HEK293T (cell line): ENCODE data around the gene NUP85.

Experiments used
- CTCF ChIA-PET: fragments of 350-600 bp; formaldehyde crosslinking; extraction: SDS; loops from one replicate; lab custom pipeline; 2021; ENCODE audit warnings: antibody characterized with exemption, inconsistent platforms; lab: Yijun Ruan, JAX
- POLR2A ChIA-PET: fragments of 350-600 bp; formaldehyde crosslinking; extraction: SDS; loops from one replicate; lab custom pipeline; 2020; ENCODE audit warnings: antibody characterized with exemption, inconsistent platforms; lab: Yijun Ruan, JAX
- DNase-seq: peaks from one replicate; pipeline ENCODE4 v3.0.0; 2012; ENCODE audit warnings: mixed read lengths; ENCODE audit errors: extremely low spot score
- ARNT ChIP-seq: fragments of 450-650 bp; IDR thresholded peaks from 2 replicates; pipeline ENCODE4 v1.6.1; 2017; ENCODE audit warnings: mild to moderate bottlenecking
- BHLHE40 ChIP-seq: fragments of 450-650 bp; IDR thresholded peaks from 2 replicates; pipeline ENCODE4 v1.6.1; 2016; ENCODE audit warnings: mild to moderate bottlenecking, moderate library complexity, borderline replicate concordance
- CTBP1 ChIP-seq: fragments of 450-650 bp; IDR thresholded peaks from 2 replicates; pipeline ENCODE4 v1.6.1; 2016; ENCODE audit warnings: borderline replicate concordance
- ELF4 ChIP-seq: fragments of 450-650 bp; IDR thresholded peaks from 2 replicates; pipeline ENCODE4 v1.6.1; 2017; ENCODE audit warnings: antibody characterized with exemption
- FOXA1 ChIP-seq: fragments of 450-650 bp; IDR thresholded peaks from 2 replicates; pipeline ENCODE4 v1.6.1; 2016; ENCODE audit warnings: mild to moderate bottlenecking
- FOXK2 ChIP-seq: fragments of 450-650 bp; IDR thresholded peaks from 2 replicates; pipeline ENCODE4 v1.6.1; 2016; ENCODE audit warnings: mild to moderate bottlenecking
- FOXM1 ChIP-seq: fragments of 450-650 bp; IDR thresholded peaks from 2 replicates; pipeline ENCODE4 v1.6.1; 2017; ENCODE audit warnings: mild to moderate bottlenecking, borderline replicate concordance
- HDGF ChIP-seq: fragments of 450-650 bp; IDR thresholded peaks from 2 replicates; pipeline ENCODE4 v1.6.1; 2017; ENCODE audit warnings: antibody characterized with exemption, borderline replicate concordance
- L3MBTL2 ChIP-seq: fragments of 450-650 bp; conservative IDR thresholded peaks from 2 replicates; pipeline ENCODE4 v1.6.1; 2016; ENCODE audit warnings: mild to moderate bottlenecking
- LEF1 ChIP-seq: fragments of 450-650 bp; IDR thresholded peaks from 2 replicates; pipeline ENCODE4 v1.6.1; 2017; ENCODE audit warnings: mild to moderate bottlenecking, borderline replicate concordance
- NFRKB ChIP-seq: fragments of 450-650 bp; IDR thresholded peaks from 2 replicates; pipeline ENCODE4 v1.6.1; 2016; ENCODE audit warnings: mild to moderate bottlenecking, moderate library complexity
- PKNOX1 ChIP-seq: fragments of 450-650 bp; IDR thresholded peaks from 2 replicates; pipeline ENCODE4 v1.6.1; 2016
- SP1 ChIP-seq: fragments of 450-650 bp; IDR thresholded peaks from 2 replicates; pipeline ENCODE4 v1.6.1; 2017
- SUZ12 ChIP-seq: fragments of 450-650 bp; IDR thresholded peaks from 2 replicates; pipeline ENCODE4 v1.6.1; 2016; ENCODE audit warnings: mild to moderate bottlenecking
- TARDBP ChIP-seq: fragments of 450-650 bp; IDR thresholded peaks from 2 replicates; pipeline ENCODE4 v1.6.1; 2016
- ZNF384 ChIP-seq: fragments of 450-650 bp; IDR thresholded peaks from 2 replicates; pipeline ENCODE4 v1.6.1; 2016

The NUP85 gene

GRCh38 chr17:75270218-75270965 is 64.9 kb downstream of the NUP85 start:
- TF ChIP-seq ARNT (no peak), PKNOX1 (no peak), TARDBP (no peak)
- ChIA-PET POLR2A (interaction anchor here (0.6 to 6.4 kb wide), 48 partner anchors 9 to 510 kb away, joined by 3 to 120 read pairs (median 5); partner anchors contain the start of genes GGA3, GRB2, HID1 and JPT1), CTCF (interaction anchor here (0.6 to 2.7 kb wide), 37 partner anchors 9 to 309 kb away, joined by 3 to 28 read pairs (median 5); partner anchors contain the start of genes ARMC7, GGA3, GRB2 and MRPS7)
- peak; percentile 66 for DNase-seq

GRCh38 chr17:75270966-75271232 is 65.4 kb downstream of the NUP85 start, which contains the start of gene MIF4GD:
MIF4GD (minus strand) TSS chr17:75271231; CDS start chr17:75270195, 1,036 bp downstream.
- TF ChIP-seq SUZ12 = no peak
- TF ChIP-seq FOXM1 = 0 out of 2 replicates have a peak, but pooled peaks have one; percentile 55
- TF ChIP-seq CTBP1 = no peak
- peak; percentile 82 for TF ChIP-seq ARNT
- no peak for TF ChIP-seq SP1
- POLR2A ChIA-PET = interaction anchor here (0.6 to 6.4 kb wide), 50 partner anchors 10 to 509 kb away, joined by 3 to 120 read pairs (median 4); partner anchors contain the start of genes GGA3, GRB2, HID1 and JPT1
- DNase-seq = no peak
- CTCF ChIA-PET = interaction anchor here (0.6 to 2.7 kb wide), 38 partner anchors 9 to 310 kb away, joined by 3 to 28 read pairs (median 5); partner anchors contain the start of genes ARMC7, GGA3, GRB2 and MRPS7

- DNase-seq = peak; percentile 95
- CTCF ChIA-PET = interaction anchor here (0.6 to 2.7 kb wide), 38 partner anchors 9 to 362 kb away, joined by 3 to 28 read pairs (median 5); partner anchors contain the start of genes ARMC7, GGA3, GRB2 and MRPS7
- POLR2A ChIA-PET = interaction anchor here (0.6 to 6.4 kb wide), 48 partner anchors 10 to 509 kb away, joined by 3 to 120 read pairs (median 4); partner anchors contain the start of genes GGA3, GRB2, HID1 and JPT1
- TF ChIP-seq LEF1 (0 out of 2 replicates have a peak, but pooled peaks have one; percentile 4), L3MBTL2 (peak; percentile 73), FOXM1 (no peak; the same call in 1 of the 2 replicates), TARDBP (peak; percentile 80)
Measured at GRCh38 chr17:75271233-75271954, 65.9 kb downstream of the NUP85 start.

GRCh38 chr17:75271955-75272847 is 66.7 kb downstream of the NUP85 start:
- no peak for DNase-seq
- ChIA-PET POLR2A (interaction anchor here (0.8 to 6.4 kb wide), 13 partner anchors 9 to 140 kb away, joined by 3 to 120 read pairs (median 8); partner anchors contain the start of genes GGA3, GRB2, MRPS7 and SLC25A19), CTCF (interaction anchor here (0.6 to 2.0 kb wide), 5 partner anchors 11 to 361 kb away, joined by 3 to 28 read pairs (median 5); partner anchors contain the start of genes GGA3, MRPS7, SLC25A19 and SMIM5)
- TF ChIP-seq PKNOX1 = no peak
- peak; percentile 72; the same call in 1 of the 2 replicates for TF ChIP-seq HDGF
- no peak for TF ChIP-seq FOXM1
- no peak for TF ChIP-seq FOXA1
- TF ChIP-seq BHLHE40 = no peak
- TF ChIP-seq L3MBTL2 = no peak

GRCh38 chr17:75272848-75273184 is 67.3 kb downstream of the NUP85 start:
- ChIA-PET POLR2A (interaction anchor here (0.8 to 6.4 kb wide), 7 partner anchors 9 to 139 kb away, joined by 3 to 120 read pairs (median 4); partner anchors contain the start of genes GGA3, GRB2, MRPS7 and SLC25A19), CTCF (interaction anchor here (1.1 kb wide), 1 partner anchor 129 kb away, joined by 5 read pairs; no protein-coding TSS in a partner anchor)
- no peak for DNase-seq
- no peak for TF ChIP-seq BHLHE40
- no peak for TF ChIP-seq SUZ12
- TF ChIP-seq ARNT = no peak
- TF ChIP-seq PKNOX1 = no peak
- TF ChIP-seq ELF4 = no peak
- no peak for TF ChIP-seq CTBP1
- no peak for TF ChIP-seq TARDBP
- TF ChIP-seq ZNF384 = no peak
- TF ChIP-seq FOXM1 = no peak
- TF ChIP-seq SP1 = no peak
- no peak for TF ChIP-seq LEF1
- no peak for TF ChIP-seq NFRKB
- TF ChIP-seq HDGF = no peak
- no peak for TF ChIP-seq FOXK2
- no peak for TF ChIP-seq FOXA1
- no peak for TF ChIP-seq L3MBTL2
